Heart left ventricle (tissue), 16 donors: ENCODE measurements around the gene CTNNA3. TPM values are rescaled to one million over a fixed set of nuclear protein-coding genes. Genes with fewer than 3 reads are reported as not detected.

Experiments
- ATAC-seq, 4 donors: fragments of 200-7000 bp; cut with Tn5 transposase; one replicate each; pipeline ENCODE4 v1.9.1; 2020 to 2022; ENCODE audit warnings: moderate library complexity in 4 of 4, mild to moderate bottlenecking in 3 of 4, moderate number of reproducible peaks in 1 of 4
- DNase-seq, 5 donors: peaks; one replicate each; pipeline ENCODE4 v3.0.0-alpha.2; 2020
- H3K27ac ChIP-seq, 12 donors: fragments of 200-600 bp; sonication (generic) in 4 of 12; one replicate each; pipeline versions ENCODE4 v1.5.0 to v1.8.0; 2016 to 2022; ENCODE audit warnings: mild to moderate bottlenecking in 2 of 12
- H3K27me3 ChIP-seq, 9 donors: fragments of 200-600 bp; sonication (generic) in 2 of 9; one replicate each; pipeline versions ENCODE4 v1.5.1 to v1.8.0; 2016 to 2022; ENCODE audit warnings: mild to moderate bottlenecking in 3 of 9
- H3K36me3 ChIP-seq, 9 donors: fragments of 200-600 bp; sonication (generic) in 2 of 9; one replicate each; pipeline versions ENCODE4 v1.5.0 to v1.8.0; 2018 to 2022; ENCODE audit warnings: mild to moderate bottlenecking in 2 of 9
- H3K4me1 ChIP-seq, 12 donors: fragments of 200-600 bp; sonication (generic) in 4 of 12; one replicate each; pipeline versions ENCODE4 v1.5.0 to v1.8.0; 2016 to 2022; ENCODE audit warnings: mild to moderate bottlenecking in 3 of 12
- H3K4me3 ChIP-seq, 12 donors: fragments of 200-600 bp; sonication (generic) in 4 of 12; one replicate each; pipeline versions ENCODE4 v1.5.0 to v1.8.0; 2017 to 2022; ENCODE audit warnings: mild to moderate bottlenecking in 9 of 12, moderate library complexity in 4 of 12
- H3K9me3 ChIP-seq, 12 donors: fragments of 200-600 bp; sonication (generic) in 4 of 12; one replicate each; pipeline versions ENCODE4 v1.5.0 to v1.8.0; 2016 to 2022; ENCODE audit warnings: mild to moderate bottlenecking in 1 of 12
- CTCF ChIP-seq, 12 donors: fragments of 200-600 bp; sonication (generic) in 4 of 12; IDR thresholded peaks; one replicate each; pipeline versions ENCODE4 v1.5.0 to v1.8.0; 2018 to 2022; ENCODE audit warnings: antibody characterized with exemption in 12 of 12, mild to moderate bottlenecking in 5 of 12
- POLR2A ChIP-seq, 2 donors: fragments of 450-650 bp; IDR thresholded peaks; one replicate each; pipeline ENCODE4 v1.6.1; 2017; ENCODE audit warnings: antibody characterized with exemption in 2 of 2, mild to moderate bottlenecking in 2 of 2, moderate library complexity in 2 of 2
- WGBS, 4 donors: extraction: QIAGEN DNeasy Blood & Tissue Kit in 2 of 4; methylation state at CpG; one replicate each; pipeline versions ENCODE4 v1.1.5 to v1.1.7; 2013 to 2018; 5-methylcytosine and 5-hydroxymethylcytosine counted together
- intact Hi-C, 10 donors: fragments of 100-400 bp; cut with DNase I; formaldehyde crosslinking; loops; one replicate each; pipeline versions ENCODE4 v1.11.1 to v1.14.2; 2022
- polyA plus RNA-seq, 2 donors: library from polyadenylated mRNA; stranded (reverse); fragments of 200-250 nt; gene quantifications; one replicate each; pipeline ENCODE4 v1.2.3, GENCODE V29; 2013
- total RNA-seq, 9 donors: library from RNA; depleted of rRNA in 2 of 9; stranded (reverse); fragments of >200 nt in 2 of 9; fragmentation: NEBNext Ultra II Directional in 3 of 9; extraction: Animal tissue kit (Norgen Biotek cat#: 25700) in 3 of 9; gene quantifications; one replicate each; pipeline versions ENCODE4 v1.1.0 to v1.2.4, GENCODE V29; 2016 to 2023
- donor health status: ischemic (EF 13 %, LVEDD 7.1; RV severe dilation, severe dysfunction).
- donor health status: healthy with polysubstance abuse.
- donor health status: DM: no; HTN: yes; CAD: no.
- donor health status: DM: no; HTN: no; CAD: no.
- donor health status: ischemic (EF 25% LVEDD 6.9; RV normal size, moderate dysfunction).
- donor health status: ischemic (EF 25% LVEDD 5.7; RV mildly dilated, moderate dysfunction).
- donor health status: healthy.
- donor health status: DM: yes; HTN: yes; CAD: no.
- donor health status: ischemic (EF 35%, LVEDD 5.7; RV mildly dilated, moderate dysfunction).
- donor health status: nonischemic (EF 11% LVEDD 7.7; RV severe dilation, severe dysfunction).
- donor health status: DM: yes; HTN: yes; CAD: no.
- donor health status: PGD.
- donor health status: ischemic (EF 29% LVEDD 5.4; RV normal size, mild dysfunction).
- donor health status: nonischemic (EF 23%, LVEDD 6.1; RV moderate dilation, normal function).

Gene CTNNA3
- total and polyA plus RNA-seq, 11 donors, result 4.8 to 200 (median 99.0) TPM

GRCh38 chr10:66144016-66144415, 1552.0 kb downstream of the CTNNA3 start:
- H3K4me3 ChIP-seq, result no peak overlapping the region
- intact Hi-C loops, result no loop called here
- 80 to 87% (median 84%) methylated on average over 2 of the region's 2 CpGs for WGBS, 4 donors

GRCh38 chr10:66102756-66103155, 1593.2 kb downstream of the CTNNA3 start:
- Histone ChIP-seq H3K4me1 (no peaks in the 10 kb centered on the region), H3K4me3 (no peak overlapping the region), H3K27ac (no peak overlapping the region), H3K36me3 (no peaks in the 10 kb centered on the region), H3K9me3 (no peaks in the 10 kb centered on the region), H3K27me3 (no peaks in the 10 kb centered on the region)
- DNase-seq (no peak), ATAC-seq (no peak)
- intact Hi-C loops, result no loop called here
- no peak for TF ChIP-seq POLR2A (IDR thresholded peaks at IDR 0.05)
- no peak for TF ChIP-seq CTCF (IDR thresholded peaks at IDR 0.05)
- WGBS, 4 donors, result 83 to 90% (median 87%) methylated on average over 3 of the region's 3 CpGs

More at GRCh38 chr10:66144016-66144415, 1552.0 kb downstream of the CTNNA3 start:
- H3K9me3 ChIP-seq, result no peaks in the 10 kb centered on the region
- no peaks in the 10 kb centered on the region for H3K27me3 ChIP-seq
- H3K27ac ChIP-seq, result no peak overlapping the region
- no peak for DNase-seq
- no peaks in the 10 kb centered on the region for H3K36me3 ChIP-seq
- H3K4me1 ChIP-seq, result no peaks in the 10 kb centered on the region
- no peak for TF ChIP-seq CTCF (IDR thresholded peaks at IDR 0.05)
- no peak for ATAC-seq

- Histone ChIP-seq H3K4me1 (no peaks in the 10 kb centered on the region), H3K36me3 (no peaks in the 10 kb centered on the region), H3K9me3 (no peaks in the 10 kb centered on the region), H3K27me3 (no peaks in the 10 kb centered on the region), H3K4me3 (no peak overlapping the region), H3K27ac (no peak overlapping the region)
- intact Hi-C loops, result no loop called here
- TF ChIP-seq CTCF (IDR thresholded peaks at IDR 0.05) (no peak), POLR2A (IDR thresholded peaks at IDR 0.05) (no peak)
- DNase-seq (no peak), ATAC-seq (no peak)
- 80 to 92% (median 87%) methylated on average over 6 of the region's 6 CpGs for WGBS, 4 donors
Observed at GRCh38 chr10:66098595-66099480, 1597.2 kb downstream of the CTNNA3 start.

- H3K27ac ChIP-seq, result no peak overlapping the region
- intact Hi-C loops, result no loop called here
- no peak overlapping the region for H3K4me3 ChIP-seq
- TF ChIP-seq CTCF (IDR thresholded peaks at IDR 0.05) (no peak), POLR2A (IDR thresholded peaks at IDR 0.05) (no peak)
- whole genome bisulfite sequencing, 4 donors, result 47 to 62% (median 54%) methylated on average over 2 of the region's 2 CpGs
- H3K9me3 ChIP-seq, result no peaks in the 10 kb centered on the region
- ATAC-seq, result no peak
- H3K4me1 ChIP-seq, result no peaks in the 10 kb centered on the region
- DNase-seq, result no peak
- H3K27me3 ChIP-seq, result no peaks in the 10 kb centered on the region
- H3K36me3 ChIP-seq, result no peaks in the 10 kb centered on the region
Observed at GRCh38 chr10:66095610-66096009, 1600.4 kb downstream of the CTNNA3 start.
